SK-MEL-5 (cell line): Measurements from ENCODE around the gene GBF1. TPM values are rescaled to one million over a fixed set of nuclear protein-coding genes. Genes with fewer than 3 reads are reported as not detected.

ENCODE experiments used
- DNase-seq: peaks from one replicate; pipeline ENCODE4 v3.0.0-alpha.2; 2016; ENCODE audit warnings: low read depth, low spot score
- in situ Hi-C: cut with HindIII; loops from 2 replicates; pipeline ENCODE4 v1.10.0; 2016; ENCODE audit warnings: low sequenced_read_pairs, high pct_unique_total_duplicates, low pct_unique_long_range_greater_than_20kb
- total RNA-seq: library from RNA; depleted of rRNA; stranded (reverse); fragments of >200 nt; shearing (Covaris generic); gene quantifications from 2 replicates; pipeline ENCODE4 v1.2.3, GENCODE V29; 2014

Gene GBF1
- total RNA-seq, 1 experiment from 2014 or later, result 14.6 TPM

- in situ Hi-C loops, result no loop called here
- no peak for DNase-seq
These were observed 113.5 kb downstream of the GBF1 start for GRCh38 chr10:102358712-102359382.

- in situ Hi-C loops, result no loop called here
- no peak for DNase-seq
These were observed 122.1 kb downstream of the GBF1 start for GRCh38 chr10:102367441-102367840.

GRCh38 chr10:102368077-102368476 is 122.7 kb downstream of the GBF1 start:
- no peak for DNase-seq
- in situ Hi-C loops, result no loop called here

GRCh38 chr10:102371295-102371694 is 126.0 kb downstream of the GBF1 start:
- in situ Hi-C loops, result no loop called here
- no peak for DNase-seq

GRCh38 chr10:102375250-102375649 is 129.9 kb downstream of the GBF1 start:
- DNase-seq, result no peak
- in situ Hi-C loops, result no loop called here

- in situ Hi-C loops, result no loop called here
- DNase-seq, result no peak
These were observed 130.5 kb downstream of the GBF1 start for GRCh38 chr10:102375867-102376266.

- in situ Hi-C loops, result no loop called here
- no peak for DNase-seq
These were observed 131.6 kb downstream of the GBF1 start for GRCh38 chr10:102376901-102377300.

GRCh38 chr10:102379383-102379782 is 134.1 kb downstream of the GBF1 start:
- in situ Hi-C loops, result no loop called here
- DNase-seq, result no peak

GRCh38 chr10:102381983-102382382 is 136.7 kb downstream of the GBF1 start:
- in situ Hi-C loops, result no loop called here
- DNase-seq, result no peak

GRCh38 chr10:102382871-102383270 is 137.5 kb downstream of the GBF1 start:
- DNase-seq, result no peak
- in situ Hi-C loops, result no loop called here

GRCh38 chr10:102384053-102384452 is 138.7 kb downstream of the GBF1 start:
- in situ Hi-C loops, result no loop called here

GRCh38 chr10:102384606-102385429 is 139.5 kb downstream of the GBF1 start:
- DNase-seq, result no peak
- in situ Hi-C loops, result no loop called here

More at GRCh38 chr10:102384053-102384452, 138.7 kb downstream of the GBF1 start:
- DNase-seq, result peak; percentile 52

GRCh38 chr10:102389894-102390293 is 144.6 kb downstream of the GBF1 start:
- in situ Hi-C loops, result no loop called here
- no peak for DNase-seq

GRCh38 chr10:102392306-102392705 is 147.0 kb downstream of the GBF1 start:
- in situ Hi-C loops, result no loop called here
- DNase-seq, result no peak

GRCh38 chr10:102393411-102394078 is 148.2 kb downstream of the GBF1 start:
- DNase-seq, result no peak
- in situ Hi-C loops, result no loop called here

GRCh38 chr10:102394079-102394800 is 148.9 kb downstream of the GBF1 start:
- DNase-seq, result peak; percentile 87
- in situ Hi-C loops, result no loop called here

GRCh38 chr10:102394801-102395399 is 149.6 kb downstream of the GBF1 start:
- in situ Hi-C loops, result no loop called here
- peak; percentile 6 for DNase-seq
